Calu3 (cell line): ENCODE data around the gene CAV3. TPM values are rescaled to one million over a fixed set of nuclear protein-coding genes. Genes with fewer than 3 reads are reported as not detected.

Experiments
- BruUV-seq: library from RNA; stranded (reverse); fragments of 400-500 nt; replicated peaks from 2 replicates; lab custom pipeline; 2021; lab: Mats Ljungman, UMichigan
- CTCF ChIA-PET: fragments of 300-600 bp; sonication (Branson Sonifier 250); formaldehyde crosslinking; loops from one replicate; lab custom pipeline; 2022; ENCODE audit warnings: antibody characterized with exemption; lab: Charles Lee
- DNase-seq: peaks from one replicate; pipeline ENCODE4 v3.0.0; 2022
- H3K27ac Mint-ChIP-seq: one replicate; pipeline ENCODE4 v1.8.0; 2022; ENCODE audit warnings: mixed read lengths; ENCODE audit not compliant: unreplicated experiment
- H3K27me3 Mint-ChIP-seq: one replicate; pipeline ENCODE4 v1.8.0; 2022; ENCODE audit warnings: mixed read lengths; ENCODE audit not compliant: unreplicated experiment
- H3K36me3 Mint-ChIP-seq: one replicate; pipeline ENCODE4 v1.8.0; 2022; ENCODE audit warnings: mild to moderate bottlenecking, moderate library complexity, mixed read lengths; ENCODE audit not compliant: insufficient read depth, unreplicated experiment
- H3K4me1 Mint-ChIP-seq: one replicate; pipeline ENCODE4 v1.8.0; 2022; ENCODE audit warnings: mild to moderate bottlenecking, low read depth, mixed read lengths; ENCODE audit not compliant: unreplicated experiment
- H3K4me3 Mint-ChIP-seq: one replicate; pipeline ENCODE4 v1.8.0; 2022; ENCODE audit warnings: mild to moderate bottlenecking, low read depth, moderate library complexity, mixed read lengths; ENCODE audit not compliant: unreplicated experiment
- H3K9me3 Mint-ChIP-seq: one replicate; pipeline ENCODE4 v1.8.0; 2022; ENCODE audit warnings: low read depth, mixed read lengths; ENCODE audit not compliant: unreplicated experiment
- CTCF ChIP-seq: fragments of 200-600 bp; IDR thresholded peaks from one replicate; pipeline ENCODE4 v1.8.0; 2022; ENCODE audit warnings: antibody characterized with exemption; ENCODE audit not compliant: unreplicated experiment
- intact Hi-C: fragments of 100-400 bp; cut with micrococcal nuclease; formaldehyde crosslinking; loops from one replicate; pipeline ENCODE4 v1.10.0; 2022; ENCODE audit not compliant: unreplicated experiment
- total RNA-seq: library from RNA; stranded (reverse); gene quantifications from 2 replicates; pipeline ENCODE4 v1.2.3, GENCODE V29; 2022

CAV3 gene
- total RNA-seq, 1 experiment from 2014 or later = not detected

GRCh38 chr3:8741581-8742261 lies 8.1 kb downstream of the CAV3 start:
- Mint-ChIP-seq H3K36me3 (peaks cover 3% of the 10 kb centered on the region), H3K4me3 (no peak overlapping the region), H3K27ac (no peak overlapping the region), H3K4me1 (peaks cover 32% of the 10 kb centered on the region), H3K27me3 (peaks cover 11% of the 10 kb centered on the region), H3K9me3 (no peaks in the 10 kb centered on the region)
- TF ChIP-seq CTCF = no peak
- no TSS peak for BruUV-seq
- intact Hi-C loops = no loop called here
- peak; percentile 56 for DNase-seq
- CTCF ChIA-PET = interaction anchor here (0.6 to 1.0 kb wide), 2 partner anchors 17 to 1517 kb away, joined by 4 read pairs; no protein-coding TSS in a partner anchor

- H3K9me3 Mint-ChIP-seq = no peaks in the 10 kb centered on the region
- intact Hi-C loops = no loop called here
- CTCF ChIA-PET = no interaction called here
- no peak overlapping the region for H3K4me3 Mint-ChIP-seq
- TF ChIP-seq CTCF = no peak
- peaks cover 32% of the 10 kb centered on the region for H3K4me1 Mint-ChIP-seq
- DNase-seq = no peak
- H3K27me3 Mint-ChIP-seq = peaks cover 23% of the 10 kb centered on the region
- no peak overlapping the region for H3K27ac Mint-ChIP-seq
- H3K36me3 Mint-ChIP-seq = no peaks in the 10 kb centered on the region
- no TSS peak for BruUV-seq
These were observed 9.5 kb downstream of the CAV3 start for GRCh38 chr3:8743021-8743601.

GRCh38 chr3:8743911-8744310 lies 10.3 kb downstream of the CAV3 start:
- intact Hi-C loops = no loop called here
- Mint-ChIP-seq H3K27me3 (peaks cover 23% of the 10 kb centered on the region), H3K36me3 (no peaks in the 10 kb centered on the region), H3K4me1 (peaks cover 32% of the 10 kb centered on the region), H3K9me3 (no peaks in the 10 kb centered on the region), H3K4me3 (no peak overlapping the region), H3K27ac (no peak overlapping the region)
- DNase-seq = no peak
- no TSS peak for BruUV-seq
- no peak for TF ChIP-seq CTCF
- CTCF ChIA-PET = no interaction called here

- H3K9me3 Mint-ChIP-seq = no peaks in the 10 kb centered on the region
- no peak overlapping the region for H3K4me3 Mint-ChIP-seq
- H3K27me3 Mint-ChIP-seq = peaks cover 23% of the 10 kb centered on the region
- no TSS peak for BruUV-seq
- CTCF ChIA-PET = no interaction called here
- H3K27ac Mint-ChIP-seq = no peak overlapping the region
- H3K36me3 Mint-ChIP-seq = no peaks in the 10 kb centered on the region
- intact Hi-C loops = no loop called here
- TF ChIP-seq CTCF = no peak
- DNase-seq = no peak
- H3K4me1 Mint-ChIP-seq = peaks cover 20% of the 10 kb centered on the region
These were observed 12.2 kb downstream of the CAV3 start for GRCh38 chr3:8745619-8746370.
